ENCODE measurements around the gene HAT1.

- TF ChIP-seq CREB5 (CRISPR knock-in tag; IDR thresholded peaks at IDR 0.05; ENCODE audit: low read depth): no peak
- TF ChIP-seq ZFP3 (CRISPR knock-in tag; IDR thresholded peaks at IDR 0.05): no peak
- no peak for TF ChIP-seq GLIS3 (CRISPR knock-in tag; IDR thresholded peaks at IDR 0.05)
- TF ChIP-seq ESRRG (CRISPR knock-in tag; IDR thresholded peaks at IDR 0.05): no peak
- no peak for TF ChIP-seq CSRNP3 (CRISPR knock-in tag; IDR thresholded peaks at IDR 0.05)
- no peak for TF ChIP-seq ARNTL (CRISPR knock-in tag; IDR thresholded peaks at IDR 0.05; ENCODE audit: borderline replicate concordance, low read depth)
- no peak for TF ChIP-seq TOX (CRISPR knock-in tag; IDR thresholded peaks at IDR 0.05; ENCODE audit: borderline replicate concordance)
- no peak for TF ChIP-seq TCF4 (CRISPR knock-in tag; IDR thresholded peaks at IDR 0.05; ENCODE audit: borderline replicate concordance)
Observed at GRCh38 chr2:171923206-171923605, 945 bp downstream of the HAT1 start.
